ENCODE measurements around the gene FAM118B. TPM values are rescaled to one million over a fixed set of nuclear protein-coding genes. Genes with fewer than 3 reads are reported as not detected.
A peak's percentile ranks its signal among the peaks of the same experiment; 100 is the strongest.

FAM118B gene
- total RNA-seq, 1 experiment from 2014 or later, result 40.0 TPM

DNA sequence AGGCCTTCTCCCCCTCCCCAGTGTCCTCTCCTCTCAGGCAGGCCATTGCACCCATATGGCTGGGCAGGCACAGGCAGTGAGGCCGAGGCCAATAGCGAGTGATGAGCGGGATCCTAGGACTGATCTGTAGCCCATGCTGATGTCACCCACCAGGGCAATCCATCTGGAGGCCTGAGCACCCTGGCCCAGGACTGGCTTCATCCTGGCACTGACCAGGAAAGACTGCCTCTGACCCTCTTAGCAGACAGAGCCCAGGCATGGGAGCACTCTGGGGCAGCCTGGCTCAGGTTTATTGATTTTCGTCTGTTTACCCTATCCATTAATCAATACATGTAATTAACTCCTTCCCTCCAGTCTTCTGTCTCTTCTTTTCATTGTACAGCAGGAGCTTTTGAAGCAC is 66.2 kb downstream of the FAM118B start:
- H3K9ac ChIP-seq (ENCODE audit: extremely low read depth, insufficient read length, low read length), result no peak overlapping the region
- no peaks in the 10 kb centered on the region for H3K79me2 ChIP-seq (ENCODE audit: insufficient read depth, low read length)
- no peak overlapping the region for H3K4ac ChIP-seq (ENCODE audit: low read depth, low read length)
- no peak for DNase-seq
- H2BK120ac ChIP-seq (ENCODE audit: low read depth, low read length, poor library complexity, severe bottlenecking), result no peak overlapping the region
- no CpG with 5 or more reads among the region's 4 CpGs for WGBS (ENCODE audit: extremely low coverage, insufficient read length, low lambda C conversion rate)
- no peak overlapping the region for H3K23ac ChIP-seq (ENCODE audit: insufficient read length, low read depth, low read length)
- Mint-ChIP-seq H3K27me3 (ENCODE audit: low read depth) (peaks cover 11% of the 10 kb centered on the region), H3K9me3 (no peaks in the 10 kb centered on the region), H3K27ac (0 out of 7 replicates have a peak overlapping the region, but pooled peaks of 1 of the 3 experiments have one; percentile 61), H3K4me3 (no peak overlapping the region), H3K36me3 (ENCODE audit: insufficient read depth in 1 of 3, low read depth in 3 of 3) (peaks cover 28 to 60% (median 47%) of the 10 kb centered on the region in 3 experiments), H3K4me1 (peaks cover 7 to 11% of the 10 kb centered on the region in 2 experiments; a peak in 3 of 4 replicates)
- H2BK5ac ChIP-seq (ENCODE audit: insufficient read length, low read length), result no peak overlapping the region
- H4K20me1 ChIP-seq (ENCODE audit: control insufficient read depth, insufficient read depth, insufficient read length), result no peaks in the 10 kb centered on the region
- no peaks in the 10 kb centered on the region for H3K79me1 ChIP-seq (ENCODE audit: insufficient read depth, low read depth, low read length, poor library complexity, severe bottlenecking)
- no peak overlapping the region for H4K5ac ChIP-seq (ENCODE audit: insufficient read length, low read depth, low read length)
- H2BK15ac ChIP-seq (ENCODE audit: low read depth, low read length), result no peak overlapping the region
- H3K27me3 ChIP-seq (ENCODE audit: insufficient read depth, low read length), result peaks cover 2% of the 10 kb centered on the region; the same call in 1 of the 2 replicates
- H3K23me2 ChIP-seq (ENCODE audit: insufficient read length, low read depth, low read length, poor library complexity, severe bottlenecking), result peaks cover 7% of the 10 kb centered on the region
- H4K91ac ChIP-seq (ENCODE audit: insufficient read length, low read depth, low read length), result no peak overlapping the region
- no peaks in the 10 kb centered on the region for H3K9me3 ChIP-seq (ENCODE audit: control insufficient read depth, low read depth, low read length)
- H2BK20ac ChIP-seq (ENCODE audit: low read depth, low read length, poor library complexity, severe bottlenecking), result no peak overlapping the region
- H3K14ac ChIP-seq (ENCODE audit: insufficient read depth, low read length), result no peak overlapping the region
- no peak overlapping the region for H3K4me2 ChIP-seq (ENCODE audit: insufficient read depth, insufficient read length, low read length)
- no peak overlapping the region for H3K18ac ChIP-seq (ENCODE audit: insufficient read length, low read depth, low read length)
- H2AK5ac ChIP-seq (ENCODE audit: insufficient read length, low read length), result no peak overlapping the region
- no peak overlapping the region for H3T11ph ChIP-seq (ENCODE audit: low read length)
- no peak overlapping the region for H4K8ac ChIP-seq (replicated peaks; ENCODE audit: insufficient read length, low read depth, low read length)
- H3K4me1 ChIP-seq (ENCODE audit: insufficient read depth, low read length), result no peaks in the 10 kb centered on the region
- no peak overlapping the region for H3K27ac ChIP-seq (ENCODE audit: insufficient read length, low read depth, low read length)
- no peak overlapping the region for H2AFZ ChIP-seq (ENCODE audit: low read length)
- H2BK12ac ChIP-seq (ENCODE audit: insufficient read length, low read depth, low read length), result no peak overlapping the region
- H3K56ac ChIP-seq (ENCODE audit: insufficient read length, low read depth, low read length), result no peak overlapping the region
- TF ChIP-seq, protein P1, sequence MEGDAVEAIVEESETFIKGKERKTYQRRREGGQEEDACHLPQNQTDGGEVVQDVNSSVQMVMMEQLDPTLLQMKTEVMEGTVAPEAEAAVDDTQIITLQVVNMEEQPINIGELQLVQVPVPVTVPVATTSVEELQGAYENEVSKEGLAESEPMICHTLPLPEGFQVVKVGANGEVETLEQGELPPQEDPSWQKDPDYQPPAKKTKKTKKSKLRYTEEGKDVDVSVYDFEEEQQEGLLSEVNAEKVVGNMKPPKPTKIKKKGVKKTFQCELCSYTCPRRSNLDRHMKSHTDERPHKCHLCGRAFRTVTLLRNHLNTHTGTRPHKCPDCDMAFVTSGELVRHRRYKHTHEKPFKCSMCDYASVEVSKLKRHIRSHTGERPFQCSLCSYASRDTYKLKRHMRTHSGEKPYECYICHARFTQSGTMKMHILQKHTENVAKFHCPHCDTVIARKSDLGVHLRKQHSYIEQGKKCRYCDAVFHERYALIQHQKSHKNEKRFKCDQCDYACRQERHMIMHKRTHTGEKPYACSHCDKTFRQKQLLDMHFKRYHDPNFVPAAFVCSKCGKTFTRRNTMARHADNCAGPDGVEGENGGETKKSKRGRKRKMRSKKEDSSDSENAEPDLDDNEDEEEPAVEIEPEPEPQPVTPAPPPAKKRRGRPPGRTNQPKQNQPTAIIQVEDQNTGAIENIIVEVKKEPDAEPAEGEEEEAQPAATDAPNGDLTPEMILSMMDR (conservative IDR thresholded peaks at IDR 0.05), result no peak
